Measurements from ENCODE around the gene FBXO31. TPM values are rescaled to one million over a fixed set of nuclear protein-coding genes. Genes with fewer than 3 reads are reported as not detected.
"Not testable (repeated sequence)": the region's sequence is repeated elsewhere in the genome, so short reads cannot be mapped to it uniquely, and the experiment has no call there.

FBXO31 gene
- total and polyA plus RNA-seq, 2 donors (not counting 3 experiments of a cell fraction or from before 2014, with no cell fraction given) = 17.1 to 31.8 TPM

GRCh38 chr16:87387942-87388817 is 4.6 kb upstream of the FBXO31 start:
- dilution Hi-C loops (cut with MboI; ENCODE audit: extremely low pct_ligation_motif_present, low sequenced_read_pairs) (no loop called here), intact Hi-C loops (cut with micrococcal nuclease) (loop anchor here (5.0 to 10.0 kb wide), 3 partner anchors 323 to 723 kb away; no protein-coding TSS in a partner anchor)
- CTCF ChIA-PET = interaction anchor here (1.3 kb wide), 1 partner anchor 248 kb away, joined by 7 read pairs; no protein-coding TSS in a partner anchor
- peaks cover 21% of the 10 kb centered on the region for H3K4me1 ChIP-seq (ENCODE audit: control insufficient read depth, extremely low read depth, insufficient read depth, low read length)
- no peak overlapping the region for H3K4me3 ChIP-seq (replicated peaks in 1 of 3; ENCODE audit: insufficient read depth in 1 of 3, low read depth in 1 of 3, low read length in 3 of 3)
- TF ChIP-seq MYC (IDR thresholded peaks at IDR 0.05; ENCODE audit: low read depth, low read length) = no peak
- TF ChIP-seq CTCF (IDR thresholded peaks at IDR 0.05; ENCODE audit: extremely low read depth in 1 of 2, insufficient read depth in 1 of 2, low read depth in 1 of 2, low read length in 2 of 2) = no peak
- TF ChIP-seq JUN (IDR thresholded peaks at IDR 0.05; ENCODE audit: borderline replicate concordance, insufficient read depth, insufficient read length, low read depth) = peak; percentile 99
- peak; percentile 8 for TF ChIP-seq POLR2A (IDR thresholded peaks at IDR 0.05; ENCODE audit: low read depth, low read length)
- TF ChIP-seq FOS (IDR thresholded peaks at IDR 0.05; ENCODE audit: borderline replicate concordance, insufficient read depth, low read length) = peak; percentile 68
- peak; percentile 69 for TF ChIP-seq MAX (IDR thresholded peaks at IDR 0.05; ENCODE audit: insufficient read depth, insufficient read length)
- TF ChIP-seq EZH2 (IDR thresholded peaks at IDR 0.05; ENCODE audit: borderline replicate concordance, low read depth, low read length, severe bottlenecking) = no peak
- TF ChIP-seq POLR2AphosphoS5 (IDR thresholded peaks at IDR 0.05; ENCODE audit: insufficient read depth, low read depth, low read length) = peak; percentile 83
- DNase-seq (ENCODE audit: low read depth, low spot score) = peak; percentile 99
- no peaks in the 10 kb centered on the region for H3K36me3 ChIP-seq (ENCODE audit: control insufficient read depth in 2 of 2, extremely low read depth in 1 of 2, insufficient read depth in 2 of 2, low read length in 2 of 2)
- FAIRE-seq = peak; percentile 99
- H3K79me2 ChIP-seq (ENCODE audit: control insufficient read depth, insufficient read depth, low read length) = peaks cover 7% of the 10 kb centered on the region
- H3K9me3 ChIP-seq (replicated peaks; ENCODE audit: control insufficient read depth, insufficient read depth, low read length) = no peaks in the 10 kb centered on the region
- H4K20me1 ChIP-seq (replicated peaks; ENCODE audit: control insufficient read depth, extremely low read depth, insufficient read depth, low read length) = no peaks in the 10 kb centered on the region
- H3K9me1 ChIP-seq (replicated peaks; ENCODE audit: control insufficient read depth, extremely low read depth, insufficient read depth, low read length) = no peaks in the 10 kb centered on the region
- POLR2A ChIA-PET = no interaction called here
- H3K9ac ChIP-seq (replicated peaks; ENCODE audit: extremely low read depth, insufficient read depth, low read length) = peak overlapping the region; percentile 68
- H3K27ac ChIP-seq (ENCODE audit: insufficient read depth, low read depth, low read length) = peak overlapping the region; percentile 84
- H3K27me3 ChIP-seq (ENCODE audit: control insufficient read depth in 2 of 2, insufficient read depth in 2 of 2, low read length in 2 of 2) = no peaks in the 10 kb centered on the region
- peak overlapping the region; percentile 8 for H2AFZ ChIP-seq (ENCODE audit: low read depth, low read length)
- no TSS peak for BruUV-seq (replicated peaks)
- H3K4me2 ChIP-seq (ENCODE audit: insufficient read depth, low read length) = peak overlapping the region; percentile 63

- H3K9me1 ChIP-seq (replicated peaks; ENCODE audit: control insufficient read depth, extremely low read depth, insufficient read depth, low read length); H3K36me3 ChIP-seq (ENCODE audit: control insufficient read depth in 2 of 2, extremely low read depth in 1 of 2, insufficient read depth in 2 of 2, low read length in 2 of 2); POLR2A ChIA-PET; H3K27ac ChIP-seq (ENCODE audit: insufficient read depth, low read depth, low read length); H3K27me3 ChIP-seq (ENCODE audit: control insufficient read depth in 2 of 2, insufficient read depth in 2 of 2, low read length in 2 of 2); DNase-seq (ENCODE audit: low read depth, low spot score); dilution Hi-C loops (cut with MboI; ENCODE audit: extremely low pct_ligation_motif_present, low sequenced_read_pairs); H3K9me3 ChIP-seq (replicated peaks; ENCODE audit: control insufficient read depth, insufficient read depth, low read length); BruUV-seq (replicated peaks); FAIRE-seq; H4K20me1 ChIP-seq (replicated peaks; ENCODE audit: control insufficient read depth, extremely low read depth, insufficient read depth, low read length); H3K9ac ChIP-seq (replicated peaks; ENCODE audit: extremely low read depth, insufficient read depth, low read length): not testable (repeated sequence)
- Histone ChIP-seq H3K4me1 (ENCODE audit: control insufficient read depth, extremely low read depth, insufficient read depth, low read length) (peaks cover 30% of the 10 kb centered on the region), H3K79me2 (ENCODE audit: control insufficient read depth, insufficient read depth, low read length) (peaks cover 30% of the 10 kb centered on the region), H3K4me3 (replicated peaks in 1 of 3; ENCODE audit: insufficient read depth in 1 of 3, low read depth in 1 of 3, low read length in 3 of 3) (peak overlapping the region in 1 of 3 experiments; percentile 77), H3K4me2 (ENCODE audit: insufficient read depth, low read length) (peak overlapping the region; percentile 32), H2AFZ (ENCODE audit: low read depth, low read length) (peak overlapping the region; percentile 76)
- CTCF ChIA-PET = interaction anchor here (3.5 to 3.9 kb wide), 2 partner anchors 9 to 60 kb away, joined by 17 to 21 read pairs; no protein-coding TSS in a partner anchor
- intact Hi-C loops (cut with micrococcal nuclease) = loop anchor here (5.0 to 10.0 kb wide), 3 partner anchors 320 to 720 kb away; no protein-coding TSS in a partner anchor
Observed at GRCh38 chr16:87384875-87385167, 1.2 kb upstream of the FBXO31 start.

Data from endothelial cell of umbilical vein (primary cell).